Measurements from ENCODE around the gene ADCY4. TPM values are rescaled to one million over a fixed set of nuclear protein-coding genes. Genes with fewer than 3 reads are reported as not detected.

Gene ADCY4
- total and polyA plus RNA-seq, 2 of the 13 experiments (the other 11 are each of a cell fraction or from before 2014, with no cell fraction given) = 0.03 TPM; not detected in 1

DNA sequence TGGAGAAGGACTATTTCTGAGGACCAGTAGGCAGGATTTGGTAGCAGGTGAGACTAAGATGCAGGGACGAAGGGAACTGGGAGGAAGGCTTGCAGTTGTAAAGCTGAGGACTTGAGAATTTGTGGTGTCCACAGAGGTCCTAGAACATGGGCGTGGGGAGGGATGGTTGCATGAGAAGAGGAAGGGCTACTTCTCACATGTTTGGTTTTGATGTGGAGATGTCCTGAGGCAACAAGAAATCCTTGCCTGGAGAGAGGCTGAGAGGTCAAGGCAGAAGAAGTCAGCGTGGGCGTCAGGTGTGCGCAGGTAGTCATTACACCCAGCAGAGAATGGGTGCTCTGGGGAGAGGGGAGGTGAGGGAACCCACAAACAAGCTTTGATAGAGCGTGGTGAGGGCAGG is 57.8 kb downstream of the ADCY4 start:
- no peak overlapping the region for H3K9ac ChIP-seq (ENCODE audit: insufficient read depth, low read depth, low read length)
- H2AFZ ChIP-seq (ENCODE audit: low read length) = no peak overlapping the region
- intact Hi-C loops (cut with micrococcal nuclease; ENCODE audit: unreplicated experiment) = no loop called here
- in situ Hi-C loops (cut with HindIII; ENCODE audit: extremely low pct_ligation_motif_present, low pct_unique_long_range_greater_than_20kb) = no loop called here
- WGBS (ENCODE audit: low lambda C conversion rate) = 96% methylated on average over 6 of the region's 6 CpGs
- no peak overlapping the region for H3K4me2 ChIP-seq (ENCODE audit: low read depth, low read length)
- TF ChIP-seq, protein P1, sequence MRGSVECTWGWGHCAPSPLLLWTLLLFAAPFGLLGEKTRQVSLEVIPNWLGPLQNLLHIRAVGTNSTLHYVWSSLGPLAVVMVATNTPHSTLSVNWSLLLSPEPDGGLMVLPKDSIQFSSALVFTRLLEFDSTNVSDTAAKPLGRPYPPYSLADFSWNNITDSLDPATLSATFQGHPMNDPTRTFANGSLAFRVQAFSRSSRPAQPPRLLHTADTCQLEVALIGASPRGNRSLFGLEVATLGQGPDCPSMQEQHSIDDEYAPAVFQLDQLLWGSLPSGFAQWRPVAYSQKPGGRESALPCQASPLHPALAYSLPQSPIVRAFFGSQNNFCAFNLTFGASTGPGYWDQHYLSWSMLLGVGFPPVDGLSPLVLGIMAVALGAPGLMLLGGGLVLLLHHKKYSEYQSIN (CRISPR knock-in tag; IDR thresholded peaks at IDR 0.05; ENCODE audit: borderline replicate concordance) = no peak
- TF ChIP-seq CENPT (CRISPR knock-in tag; IDR thresholded peaks at IDR 0.05; ENCODE audit: low read depth) (no peak), CAMTA2 (CRISPR knock-in tag; IDR thresholded peaks at IDR 0.05; ENCODE audit: borderline replicate concordance) (no peak), HIVEP1 (CRISPR knock-in tag; IDR thresholded peaks at IDR 0.05) (no peak), FOXA3 (CRISPR knock-in tag; IDR thresholded peaks at IDR 0.05) (no peak), ZNF776 (CRISPR knock-in tag; IDR thresholded peaks at IDR 0.05) (no peak), PHF20 (CRISPR knock-in tag; IDR thresholded peaks at IDR 0.05) (no peak)
- TF ChIP-seq, protein P2, sequence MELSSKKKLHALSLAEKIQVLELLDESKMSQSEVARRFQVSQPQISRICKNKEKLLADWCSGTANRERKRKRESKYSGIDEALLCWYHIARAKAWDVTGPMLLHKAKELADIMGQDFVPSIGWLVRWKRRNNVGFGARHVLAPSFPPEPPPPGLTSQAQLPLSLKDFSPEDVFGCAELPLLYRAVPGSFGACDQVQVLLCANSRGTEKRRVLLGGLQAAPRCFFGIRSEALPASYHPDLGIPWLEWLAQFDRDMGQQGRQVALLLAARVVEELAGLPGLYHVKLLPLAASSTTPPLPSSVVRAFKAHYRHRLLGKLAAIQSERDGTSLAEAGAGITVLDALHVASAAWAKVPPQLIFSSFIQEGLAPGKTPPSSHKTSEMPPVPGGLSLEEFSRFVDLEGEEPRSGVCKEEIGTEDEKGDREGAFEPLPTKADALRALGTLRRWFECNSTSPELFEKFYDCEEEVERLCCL (CRISPR knock-in tag; IDR thresholded peaks at IDR 0.05; ENCODE audit: borderline replicate concordance) = no peak
- no peaks in the 10 kb centered on the region for H3K36me3 ChIP-seq (replicated peaks in 1 of 2; ENCODE audit: control insufficient read depth in 1 of 2, insufficient read depth in 2 of 2, low read length in 2 of 2)
- no peaks in the 10 kb centered on the region for H4K20me1 ChIP-seq (ENCODE audit: insufficient read depth, low read length)
- FAIRE-seq (no peak), ATAC-seq (no peak), DNase-seq (ENCODE audit: low spot score) (no peak)
- no peaks in the 10 kb centered on the region for H3K27me3 ChIP-seq (ENCODE audit: control insufficient read depth in 1 of 2, insufficient read depth in 2 of 2, low read length in 2 of 2)
- H3K79me2 ChIP-seq (ENCODE audit: insufficient read depth, low read length) = peaks cover 2% of the 10 kb centered on the region
- ChIA-PET POLR2A (no interaction called here), CTCF (ENCODE audit: low intra/inter-chr PET ratio, low total read pairs) (no interaction called here)
- H3K9me3 ChIP-seq (ENCODE audit: low read length) = no peaks in the 10 kb centered on the region
- H3K4me1 ChIP-seq (ENCODE audit: insufficient read depth, low read length) = peaks cover 9% of the 10 kb centered on the region
- no peak overlapping the region for H3K27ac ChIP-seq (ENCODE audit: extremely low read length, insufficient read depth, low read length)
- BruUV-seq (replicated peaks) = no TSS peak
- H3K4me3 ChIP-seq (replicated peaks in 1 of 3; ENCODE audit: insufficient read depth in 1 of 3, low read depth in 2 of 3, low read length in 3 of 3) = no peak overlapping the region

Data from HepG2 (cell line).